Peyer's patch (tissue), 4 donors: ENCODE results near the gene GRIK4.
"Not testable (repeated sequence)": the region's sequence is repeated elsewhere in the genome, so short reads cannot be mapped to it uniquely, and the experiment has no call there.

Source experiments
- POLR2A ChIP-seq, 2 donors: fragments of 450-650 bp; IDR thresholded peaks; one replicate each; pipeline ENCODE4 v1.5.1; 2017; ENCODE audit warnings: antibody characterized with exemption in 2 of 2, mild to moderate bottlenecking in 2 of 2, moderate library complexity in 2 of 2
- TF ChIP-seq, protein P1 (sequence below), 6 experiments: fragments of 450-650 bp in 4 of 6; fragments of 200-600 bp in 2 of 6; sonication (generic) in 1 of 6; IDR thresholded peaks; one replicate each; pipeline ENCODE4 v1.5.1; 2017 to 2019; ENCODE audit warnings: antibody characterized with exemption in 6 of 6, mild to moderate bottlenecking in 3 of 6, moderate library complexity in 1 of 6

DNA sequence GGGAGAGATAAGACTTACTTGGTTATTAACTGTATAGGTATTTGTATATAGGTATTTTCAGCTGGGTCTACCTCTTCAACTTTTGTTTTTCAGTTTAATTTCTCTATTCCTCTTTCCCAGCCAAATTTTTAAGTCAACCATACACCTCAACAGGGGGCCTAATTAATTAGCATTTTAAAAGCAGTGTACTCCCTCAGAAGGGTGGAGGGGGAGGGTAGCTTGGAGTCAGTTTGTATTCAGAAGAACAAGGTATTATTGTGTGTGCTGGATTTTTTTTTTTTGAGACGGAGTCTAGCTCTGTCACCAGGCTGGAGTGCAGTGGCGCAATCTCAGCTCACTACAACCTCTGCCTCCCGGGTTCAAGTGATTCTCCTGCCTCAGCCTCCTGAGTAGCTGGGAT is 8.0 kb upstream of the GRIK4 start:
- TF ChIP-seq, protein P1, sequence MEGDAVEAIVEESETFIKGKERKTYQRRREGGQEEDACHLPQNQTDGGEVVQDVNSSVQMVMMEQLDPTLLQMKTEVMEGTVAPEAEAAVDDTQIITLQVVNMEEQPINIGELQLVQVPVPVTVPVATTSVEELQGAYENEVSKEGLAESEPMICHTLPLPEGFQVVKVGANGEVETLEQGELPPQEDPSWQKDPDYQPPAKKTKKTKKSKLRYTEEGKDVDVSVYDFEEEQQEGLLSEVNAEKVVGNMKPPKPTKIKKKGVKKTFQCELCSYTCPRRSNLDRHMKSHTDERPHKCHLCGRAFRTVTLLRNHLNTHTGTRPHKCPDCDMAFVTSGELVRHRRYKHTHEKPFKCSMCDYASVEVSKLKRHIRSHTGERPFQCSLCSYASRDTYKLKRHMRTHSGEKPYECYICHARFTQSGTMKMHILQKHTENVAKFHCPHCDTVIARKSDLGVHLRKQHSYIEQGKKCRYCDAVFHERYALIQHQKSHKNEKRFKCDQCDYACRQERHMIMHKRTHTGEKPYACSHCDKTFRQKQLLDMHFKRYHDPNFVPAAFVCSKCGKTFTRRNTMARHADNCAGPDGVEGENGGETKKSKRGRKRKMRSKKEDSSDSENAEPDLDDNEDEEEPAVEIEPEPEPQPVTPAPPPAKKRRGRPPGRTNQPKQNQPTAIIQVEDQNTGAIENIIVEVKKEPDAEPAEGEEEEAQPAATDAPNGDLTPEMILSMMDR (IDR thresholded peaks at IDR 0.05): not testable (repeated sequence)
- TF ChIP-seq POLR2A (IDR thresholded peaks at IDR 0.05): not testable (repeated sequence)
